ENCODE data around the gene PDE1C. TPM values are rescaled to one million over a fixed set of nuclear protein-coding genes. Genes with fewer than 3 reads are reported as not detected.
A peak's percentile ranks its signal among the peaks of the same experiment; 100 is the strongest.

PDE1C gene
- total RNA-seq, 1 donor from 2014 or later = 2.3 TPM

DNA sequence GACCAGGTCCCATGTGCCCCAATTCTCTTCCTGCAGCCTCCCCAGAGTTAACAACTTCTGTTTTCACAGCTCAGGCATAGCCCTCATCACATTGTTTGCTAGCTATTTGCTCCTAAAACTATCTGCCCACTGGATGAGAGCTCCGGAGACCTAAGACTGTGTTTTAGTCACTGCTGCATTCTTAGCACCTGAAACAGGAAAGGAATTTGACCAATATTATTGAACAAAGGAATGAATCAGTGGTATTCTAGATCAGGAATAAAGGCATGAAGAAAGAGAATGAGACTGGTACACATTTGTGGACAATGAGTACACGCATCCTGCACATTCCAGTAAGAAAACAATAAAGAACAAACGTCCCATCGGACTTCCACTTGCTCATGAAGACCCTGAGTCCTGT is 328.4 kb downstream of the PDE1C start:
- Histone ChIP-seq H3K27me3 (ENCODE audit: control insufficient read depth, insufficient read depth, low read length) (no peaks in the 10 kb centered on the region), H3K4me3 (ENCODE audit: low read depth, low read length) (no peak overlapping the region), H3K36me3 (ENCODE audit: control insufficient read depth, insufficient read depth, low read length) (no peaks in the 10 kb centered on the region)
- TF ChIP-seq, protein P1, sequence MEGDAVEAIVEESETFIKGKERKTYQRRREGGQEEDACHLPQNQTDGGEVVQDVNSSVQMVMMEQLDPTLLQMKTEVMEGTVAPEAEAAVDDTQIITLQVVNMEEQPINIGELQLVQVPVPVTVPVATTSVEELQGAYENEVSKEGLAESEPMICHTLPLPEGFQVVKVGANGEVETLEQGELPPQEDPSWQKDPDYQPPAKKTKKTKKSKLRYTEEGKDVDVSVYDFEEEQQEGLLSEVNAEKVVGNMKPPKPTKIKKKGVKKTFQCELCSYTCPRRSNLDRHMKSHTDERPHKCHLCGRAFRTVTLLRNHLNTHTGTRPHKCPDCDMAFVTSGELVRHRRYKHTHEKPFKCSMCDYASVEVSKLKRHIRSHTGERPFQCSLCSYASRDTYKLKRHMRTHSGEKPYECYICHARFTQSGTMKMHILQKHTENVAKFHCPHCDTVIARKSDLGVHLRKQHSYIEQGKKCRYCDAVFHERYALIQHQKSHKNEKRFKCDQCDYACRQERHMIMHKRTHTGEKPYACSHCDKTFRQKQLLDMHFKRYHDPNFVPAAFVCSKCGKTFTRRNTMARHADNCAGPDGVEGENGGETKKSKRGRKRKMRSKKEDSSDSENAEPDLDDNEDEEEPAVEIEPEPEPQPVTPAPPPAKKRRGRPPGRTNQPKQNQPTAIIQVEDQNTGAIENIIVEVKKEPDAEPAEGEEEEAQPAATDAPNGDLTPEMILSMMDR (IDR thresholded peaks at IDR 0.05; ENCODE audit: insufficient read depth, low read length, poor library complexity, severe bottlenecking) = no peak
- no peak for DNase-seq (ENCODE audit: low read depth)

DNA sequence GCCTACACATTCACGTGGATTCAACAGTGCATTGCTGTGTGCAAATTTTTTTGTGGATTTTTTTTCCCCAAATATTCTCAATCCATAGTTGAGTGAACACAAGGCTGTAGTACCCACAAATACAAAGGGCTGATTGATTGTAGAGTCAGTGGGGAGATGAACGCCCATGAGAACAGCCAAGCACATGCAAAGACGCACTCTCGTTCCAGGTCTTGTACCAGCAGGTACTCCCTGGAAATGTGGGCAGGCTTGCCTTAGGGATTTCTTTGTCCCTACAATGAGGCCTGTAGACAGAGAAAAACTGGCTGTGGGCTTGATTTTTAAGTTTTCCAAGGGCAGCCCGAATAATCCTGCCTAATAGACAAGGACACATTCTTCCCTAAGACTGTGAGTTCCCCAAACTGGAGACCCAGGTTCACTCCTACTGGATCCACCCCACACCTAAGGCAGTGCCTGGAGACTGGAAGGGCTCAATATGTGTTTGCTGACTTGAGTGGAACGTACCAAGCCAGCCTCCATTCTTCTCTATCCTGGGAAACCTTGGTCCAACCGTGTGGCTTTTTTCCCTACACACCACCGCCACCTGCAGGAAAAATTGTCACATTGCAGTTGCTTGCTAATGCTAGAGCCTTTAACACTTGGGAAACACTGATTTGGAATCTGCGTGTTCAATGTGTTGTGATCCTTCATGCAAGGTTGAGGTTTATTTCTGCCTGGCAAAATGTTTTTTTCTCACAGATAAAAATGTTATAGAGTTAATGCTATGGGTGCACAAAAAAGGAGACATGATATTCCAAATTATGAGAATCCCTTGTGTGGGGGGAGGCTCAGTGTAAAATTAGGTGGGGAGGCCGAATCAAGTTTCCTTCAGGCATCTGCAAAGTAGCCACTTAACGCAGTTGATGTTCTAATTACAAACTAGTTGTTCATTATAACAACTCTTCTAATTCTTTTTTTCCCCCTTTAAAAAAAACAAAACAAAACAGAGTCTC is 333.9 kb downstream of the PDE1C start:
- Histone ChIP-seq H3K27me3 (ENCODE audit: control insufficient read depth, insufficient read depth, low read length) (no peaks in the 10 kb centered on the region), H3K36me3 (ENCODE audit: control insufficient read depth, insufficient read depth, low read length) (no peaks in the 10 kb centered on the region), H3K4me3 (ENCODE audit: low read depth, low read length) (no peak overlapping the region)
- TF ChIP-seq, protein P1 (IDR thresholded peaks at IDR 0.05; ENCODE audit: insufficient read depth, low read length, poor library complexity, severe bottlenecking) = peak; percentile 77
- DNase-seq (ENCODE audit: low read depth) = no peak

DNA sequence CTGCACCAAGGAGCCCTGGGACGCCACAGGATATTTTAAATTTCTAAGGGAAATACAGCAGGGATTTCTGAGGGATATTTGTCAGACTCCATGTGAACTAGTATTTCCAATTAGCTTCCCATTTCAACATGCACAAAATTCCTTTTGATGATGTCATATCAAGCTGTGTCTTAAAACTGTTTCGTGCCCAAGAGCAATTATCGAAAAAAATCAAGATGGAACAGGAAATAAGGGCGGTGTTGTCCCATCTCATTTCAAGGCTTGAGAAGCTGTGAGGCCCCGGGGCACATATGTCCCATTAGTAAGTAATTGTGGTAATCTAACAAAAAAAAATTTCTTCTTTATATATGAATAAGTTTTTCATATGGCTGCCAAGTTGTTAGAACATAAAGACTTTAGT is 335.8 kb downstream of the PDE1C start:
- TF ChIP-seq, protein P1 (IDR thresholded peaks at IDR 0.05; ENCODE audit: insufficient read depth, low read length, poor library complexity, severe bottlenecking) = no peak
- H3K4me3 ChIP-seq (ENCODE audit: low read depth, low read length) = no peak overlapping the region
- no peak for DNase-seq (ENCODE audit: low read depth)
- no peaks in the 10 kb centered on the region for H3K36me3 ChIP-seq (ENCODE audit: control insufficient read depth, insufficient read depth, low read length)
- H3K27me3 ChIP-seq (ENCODE audit: control insufficient read depth, insufficient read depth, low read length) = no peaks in the 10 kb centered on the region

DNA sequence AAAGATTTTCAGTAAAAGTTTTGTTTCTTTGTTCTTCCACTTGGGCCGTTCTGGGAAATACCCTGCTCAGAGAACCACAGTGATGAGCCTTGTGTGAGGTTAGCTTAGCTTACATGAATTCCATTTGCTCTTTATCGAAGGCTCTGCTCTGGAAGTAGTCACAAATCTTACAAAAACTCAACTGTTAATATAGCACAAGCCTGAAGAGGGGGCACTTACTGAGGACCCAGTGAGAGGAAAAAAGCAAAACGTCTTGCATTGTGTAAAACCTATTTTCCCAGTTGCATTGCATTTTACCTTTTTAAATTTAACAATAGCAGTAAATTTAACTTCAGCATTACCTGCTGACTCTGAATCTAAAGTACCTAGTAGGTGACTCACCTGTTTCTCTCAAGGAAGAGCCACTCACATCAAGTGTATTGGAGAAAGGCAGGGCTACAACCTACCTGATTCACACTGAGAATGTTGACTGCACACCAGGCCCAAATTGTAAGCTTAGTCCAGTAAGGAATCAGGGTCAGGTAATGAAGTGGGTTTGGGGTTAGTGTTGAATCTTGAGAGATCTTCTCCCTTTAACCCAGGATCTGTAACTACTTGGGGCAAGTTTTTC is 340.9 kb downstream of the PDE1C start:
- no peaks in the 10 kb centered on the region for H3K27me3 ChIP-seq (ENCODE audit: control insufficient read depth, insufficient read depth, low read length)
- TF ChIP-seq, protein P1 (IDR thresholded peaks at IDR 0.05; ENCODE audit: insufficient read depth, low read length, poor library complexity, severe bottlenecking) = no peak
- H3K36me3 ChIP-seq (ENCODE audit: control insufficient read depth, insufficient read depth, low read length) = no peaks in the 10 kb centered on the region
- DNase-seq (ENCODE audit: low read depth) = no peak
- H3K4me3 ChIP-seq (ENCODE audit: low read depth, low read length) = no peak overlapping the region

DNA sequence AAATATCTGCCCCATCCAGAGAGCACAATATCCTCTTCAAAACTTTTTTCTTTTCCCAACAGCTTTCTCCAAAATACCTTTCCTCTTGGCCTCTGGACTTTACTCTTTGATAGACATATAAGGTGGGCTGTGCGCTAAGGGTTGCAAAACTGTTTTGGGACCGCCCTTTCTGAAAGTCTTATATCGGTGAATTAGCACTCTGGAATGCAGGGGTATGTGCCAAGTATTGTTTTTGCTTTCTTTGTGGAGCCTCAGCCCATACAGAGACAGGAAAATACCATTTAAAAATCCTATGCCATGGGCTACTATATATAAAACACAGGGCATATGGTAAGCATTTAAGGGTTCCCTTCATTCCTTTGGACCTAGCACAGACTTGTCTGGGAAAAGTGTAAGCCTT is 345.5 kb downstream of the PDE1C start:
- Histone ChIP-seq H3K4me3 (ENCODE audit: low read depth, low read length) (no peak overlapping the region), H3K36me3 (ENCODE audit: control insufficient read depth, insufficient read depth, low read length) (no peaks in the 10 kb centered on the region), H3K27me3 (ENCODE audit: control insufficient read depth, insufficient read depth, low read length) (no peaks in the 10 kb centered on the region)
- TF ChIP-seq, protein P1 (IDR thresholded peaks at IDR 0.05; ENCODE audit: insufficient read depth, low read length, poor library complexity, severe bottlenecking) = no peak
- no peak for DNase-seq (ENCODE audit: low read depth)

Data from kidney epithelial cell (primary cell).